ENCODE measurements around the gene P2RY12.

P2RY12 gene

DNA sequence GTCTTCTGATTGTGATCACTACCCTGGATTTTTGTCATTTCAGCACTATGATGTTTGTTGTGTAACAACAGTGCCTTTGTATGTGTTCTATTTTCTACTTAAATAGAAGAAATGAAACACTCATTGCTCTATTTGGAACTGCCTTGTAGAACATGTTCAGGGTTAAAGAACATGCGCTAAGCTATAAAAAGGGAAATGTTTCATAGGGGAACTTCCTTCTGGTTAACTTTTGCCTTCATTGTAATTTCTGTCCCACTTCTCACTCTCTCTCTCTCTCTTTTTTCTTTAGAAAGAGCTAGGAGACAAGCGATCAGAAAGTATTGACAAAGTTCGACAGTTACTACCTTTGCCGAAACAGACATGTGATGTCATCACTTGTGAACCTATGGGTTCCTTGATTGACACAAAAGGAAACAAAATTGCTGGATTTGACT, at the start of gene P2RY12:
Gene P2RY12 (minus strand): TSS at position 13 of the 434 bp plus-strand sequence. CDS start 45,908 bp downstream, outside the sequence.
- no peak for FAIRE-seq

DNA sequence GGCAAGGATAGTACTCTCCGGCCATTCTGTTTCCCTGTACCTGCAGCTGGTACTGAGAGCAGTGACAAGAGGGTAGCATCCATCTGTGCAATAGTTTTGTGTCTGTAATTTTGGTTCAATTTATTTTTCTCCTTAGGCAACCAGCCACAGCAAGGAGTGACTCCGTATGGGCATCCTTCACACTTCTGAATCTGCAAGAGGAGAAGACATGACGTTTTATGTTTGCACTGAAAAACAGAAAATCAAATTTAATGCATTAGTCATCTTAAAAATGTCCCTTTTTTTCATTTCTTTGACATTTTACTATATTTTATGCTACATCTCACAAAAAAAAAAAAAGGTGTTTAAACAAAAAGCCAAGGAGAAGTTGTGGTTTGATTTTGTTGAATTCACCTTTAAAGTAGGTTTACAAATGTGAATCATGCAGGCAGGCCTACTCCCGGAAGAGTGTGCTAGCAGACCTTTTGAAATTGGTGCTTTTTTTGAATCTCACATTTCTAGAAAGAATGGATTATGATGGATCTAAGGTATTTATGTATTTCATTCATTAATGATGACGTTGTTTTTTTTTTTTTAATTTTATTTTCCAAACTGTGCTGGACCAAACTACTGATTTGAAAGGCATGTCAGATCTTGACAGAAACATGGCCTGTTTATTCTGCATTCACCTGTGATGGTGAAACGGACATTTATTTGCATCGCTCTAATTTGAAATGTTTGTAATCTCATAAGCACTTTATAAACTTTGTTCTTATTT, 48.2 kb upstream of the P2RY12 start:
- no peak for FAIRE-seq

DNA sequence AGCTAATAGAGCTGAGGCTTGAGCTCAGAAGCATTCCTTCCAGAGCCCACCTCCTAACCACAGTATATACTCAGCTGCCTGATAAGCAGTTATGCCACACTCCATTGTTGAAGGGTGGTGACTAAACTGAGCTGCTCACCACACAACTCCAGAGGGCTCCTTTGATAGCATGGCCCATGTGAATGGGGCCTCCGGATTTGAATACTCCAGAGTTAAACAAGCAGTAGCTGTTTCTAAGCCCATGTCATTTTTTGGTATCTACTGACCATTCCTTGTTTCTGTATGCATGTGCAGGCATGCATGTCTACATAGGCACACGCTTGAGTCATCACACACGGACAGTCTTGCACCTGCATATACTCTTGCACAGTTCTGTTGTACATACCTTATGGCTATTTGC, 47.4 kb upstream of the P2RY12 start:
- FAIRE-seq = no peak

DNA sequence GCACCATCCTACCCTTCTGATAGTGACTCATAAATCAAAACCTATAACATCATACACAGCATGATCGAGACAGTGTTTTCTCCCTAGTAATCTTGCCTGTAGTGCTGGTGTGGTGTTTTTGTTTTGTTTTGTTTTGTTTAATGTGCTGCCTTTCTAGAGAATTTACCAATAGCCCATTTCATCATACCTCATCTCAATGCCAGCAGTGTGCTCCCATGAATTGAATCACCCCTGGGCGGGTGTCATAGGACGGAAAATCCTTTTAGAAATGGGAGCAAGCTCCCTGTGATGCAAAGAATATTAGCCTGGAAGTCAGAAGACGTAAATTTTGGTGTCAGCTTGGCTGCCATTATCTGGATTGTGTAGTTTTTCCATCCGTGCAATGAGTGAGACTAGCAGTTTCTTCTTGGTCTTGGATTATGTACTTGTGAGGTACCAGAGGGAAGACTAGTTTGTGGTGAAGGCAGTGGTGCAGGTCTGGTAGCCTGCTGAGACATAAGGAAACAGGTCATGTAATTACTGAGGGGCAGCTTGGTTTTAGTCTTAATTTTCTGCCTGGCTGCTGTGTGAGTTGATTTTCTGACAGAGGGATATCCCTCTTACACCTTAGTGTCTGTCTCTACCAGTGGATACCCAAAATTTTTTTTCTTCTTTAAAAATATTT, 46.4 kb upstream of the P2RY12 start:
- no peak for FAIRE-seq

DNA sequence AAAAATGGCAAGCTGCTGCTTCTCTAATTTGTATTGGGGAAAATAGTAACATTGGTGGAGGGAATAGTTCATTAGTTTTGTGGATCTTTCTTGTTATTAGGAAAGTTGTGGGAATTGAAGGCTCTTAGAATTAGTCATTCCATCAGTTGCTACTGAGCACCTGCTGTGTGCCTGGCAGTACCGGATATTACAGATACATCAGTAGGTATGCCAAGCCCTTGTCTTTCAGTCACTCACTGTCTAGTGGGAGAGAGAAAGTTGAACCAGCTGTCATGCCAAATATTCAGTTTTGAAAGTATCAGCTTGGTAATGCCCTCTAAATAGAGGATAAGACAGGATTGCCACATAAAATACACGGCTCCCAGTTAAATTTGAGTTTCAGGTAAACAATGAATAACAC, 43.8 kb upstream of the P2RY12 start:
- no peak for FAIRE-seq

DNA sequence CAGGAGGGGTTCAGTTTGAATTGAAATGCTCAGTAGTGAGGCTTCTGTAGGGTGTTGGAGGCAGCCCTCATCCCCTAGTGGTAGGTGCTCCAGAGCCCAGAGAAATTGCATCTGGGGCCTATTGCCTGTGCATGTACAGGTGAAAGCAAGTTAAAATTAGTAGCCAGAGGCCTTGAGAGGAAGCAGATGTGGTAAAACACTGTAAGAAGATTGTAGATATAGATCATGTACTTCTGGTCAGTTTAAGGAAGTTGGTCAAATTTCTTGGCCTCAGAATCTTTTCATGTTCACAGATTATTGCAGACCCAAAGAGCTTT, 41.7 kb upstream of the P2RY12 start:
- no peak for FAIRE-seq

DNA sequence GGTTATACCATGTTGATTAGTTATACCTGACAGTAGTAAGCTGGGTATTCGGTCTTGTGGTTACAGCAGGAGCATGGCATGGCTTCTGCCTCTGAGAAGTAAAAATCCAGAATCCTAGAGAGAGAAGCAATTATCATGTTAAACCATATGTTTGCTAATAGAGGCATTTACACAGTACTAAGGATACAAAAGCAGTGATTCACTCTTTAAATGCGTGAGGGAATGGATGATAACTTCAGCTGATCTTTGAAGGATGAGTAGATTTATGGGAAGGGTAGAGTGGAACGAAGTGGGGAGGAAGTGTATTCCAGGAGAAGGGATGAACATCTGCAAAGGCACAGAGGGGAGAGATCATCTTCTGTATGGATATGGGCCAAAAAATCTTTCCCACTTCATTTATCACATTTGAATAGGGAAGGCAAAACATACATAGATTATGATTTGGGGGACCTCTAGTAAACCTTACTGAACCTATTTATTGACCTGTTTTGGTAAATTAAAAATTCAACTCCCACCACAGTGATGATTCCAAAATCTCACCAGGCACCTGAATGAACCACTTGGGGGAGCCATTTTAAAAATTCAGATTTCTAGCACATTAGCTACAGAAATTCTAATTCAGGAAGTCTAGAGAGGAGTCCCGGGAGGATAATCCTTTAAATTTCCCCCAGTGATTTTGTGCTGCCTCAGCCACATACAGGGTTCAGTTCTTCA, 41.2 kb upstream of the P2RY12 start:
- FAIRE-seq = no peak

DNA sequence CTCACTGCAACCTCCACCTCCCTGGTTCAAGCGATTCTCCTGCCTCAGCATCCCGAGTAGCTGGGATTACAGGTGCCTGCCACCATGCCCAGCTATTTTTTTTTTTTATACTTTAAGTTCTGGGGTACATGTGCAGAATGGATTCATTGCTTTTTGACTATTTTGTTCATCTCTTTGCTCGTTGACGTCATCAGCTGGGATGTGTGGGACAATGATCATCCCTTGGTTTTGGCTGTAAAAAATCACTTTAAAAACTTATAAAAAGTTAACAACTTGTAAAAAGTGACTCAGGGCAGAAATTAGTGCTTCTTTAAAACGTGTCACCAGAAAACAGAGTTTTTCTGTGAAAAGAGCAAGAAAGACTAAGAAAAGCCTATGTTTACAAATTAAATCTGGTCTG, 38.5 kb upstream of the P2RY12 start:
- FAIRE-seq = no peak

DNA sequence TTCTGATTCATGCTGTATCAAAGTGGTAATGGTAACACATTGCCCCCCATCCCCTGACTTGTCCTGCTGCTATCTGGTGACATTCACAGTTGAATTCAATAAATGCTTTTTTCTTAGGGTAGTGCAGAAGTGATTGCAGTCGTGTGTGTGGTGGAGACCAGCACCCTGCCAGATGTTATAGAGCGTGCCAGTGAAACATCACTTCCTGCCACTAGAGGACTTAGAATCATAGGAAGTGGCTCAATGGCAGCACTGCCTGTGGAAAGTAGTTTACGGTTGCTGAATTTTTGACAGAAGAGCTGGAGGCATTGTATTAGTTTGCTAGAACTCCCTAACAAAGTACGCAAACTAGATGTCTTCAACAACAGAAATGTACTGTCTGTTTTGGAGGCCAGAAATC, 37.4 kb upstream of the P2RY12 start:
- no peak for FAIRE-seq

DNA sequence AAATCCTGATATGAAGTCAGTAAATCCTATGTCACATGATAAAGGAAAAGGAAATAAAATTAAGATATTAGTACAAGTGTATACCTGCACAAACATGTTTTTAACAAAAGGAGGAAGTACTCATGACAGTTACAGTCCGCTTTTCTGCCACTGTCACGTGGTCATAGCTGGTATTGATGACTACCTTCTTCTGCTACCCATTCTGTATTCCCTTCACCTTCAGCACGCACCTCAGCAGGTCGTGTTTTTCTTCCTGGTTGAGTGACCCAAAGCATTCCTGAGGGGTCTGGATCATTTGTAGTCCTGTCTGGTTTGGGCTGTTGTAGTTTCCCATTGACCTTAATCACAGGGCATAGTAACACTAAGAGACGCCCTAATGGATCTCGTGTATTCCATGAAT, 35.3 kb upstream of the P2RY12 start:
- no peak for FAIRE-seq

DNA sequence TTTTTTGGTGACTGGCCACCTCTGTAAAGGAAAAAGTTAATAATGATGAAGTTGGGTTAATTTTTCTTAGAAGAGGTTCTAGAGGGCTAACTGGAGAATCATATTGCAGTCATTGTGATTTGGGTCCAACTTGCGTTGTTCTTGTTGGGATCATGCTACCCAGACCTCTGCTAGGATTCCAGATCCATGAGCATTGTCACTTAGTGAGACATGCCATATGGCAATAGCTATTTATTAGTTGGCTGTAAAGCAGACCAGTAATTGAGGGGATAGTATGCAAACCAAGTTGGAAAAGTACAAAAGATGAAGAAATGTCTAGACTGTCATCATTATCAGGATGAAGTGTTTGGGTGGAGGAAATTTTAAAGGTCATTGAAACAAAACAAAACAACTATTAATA, 30.7 kb upstream of the P2RY12 start:
- FAIRE-seq = no peak

DNA sequence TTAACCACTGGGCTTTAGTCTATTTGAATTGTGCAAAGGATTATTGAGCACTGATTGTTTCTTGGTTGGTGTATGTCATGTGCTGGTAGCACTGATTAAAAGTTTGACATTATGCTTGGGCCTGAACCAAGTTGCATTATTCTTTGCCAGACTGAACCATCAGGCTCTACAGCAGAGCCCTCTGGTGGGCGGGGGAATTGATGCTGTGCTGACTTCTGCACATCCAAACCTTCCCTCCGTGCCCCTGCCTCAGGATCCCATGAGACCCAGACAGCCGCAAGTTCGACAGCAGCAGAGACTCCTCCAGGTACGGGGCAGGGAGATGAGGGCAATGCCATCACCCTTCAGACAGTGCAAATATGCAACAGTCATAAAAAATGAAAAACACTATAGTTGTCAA, 28.4 kb upstream of the P2RY12 start:
- FAIRE-seq = no peak

DNA sequence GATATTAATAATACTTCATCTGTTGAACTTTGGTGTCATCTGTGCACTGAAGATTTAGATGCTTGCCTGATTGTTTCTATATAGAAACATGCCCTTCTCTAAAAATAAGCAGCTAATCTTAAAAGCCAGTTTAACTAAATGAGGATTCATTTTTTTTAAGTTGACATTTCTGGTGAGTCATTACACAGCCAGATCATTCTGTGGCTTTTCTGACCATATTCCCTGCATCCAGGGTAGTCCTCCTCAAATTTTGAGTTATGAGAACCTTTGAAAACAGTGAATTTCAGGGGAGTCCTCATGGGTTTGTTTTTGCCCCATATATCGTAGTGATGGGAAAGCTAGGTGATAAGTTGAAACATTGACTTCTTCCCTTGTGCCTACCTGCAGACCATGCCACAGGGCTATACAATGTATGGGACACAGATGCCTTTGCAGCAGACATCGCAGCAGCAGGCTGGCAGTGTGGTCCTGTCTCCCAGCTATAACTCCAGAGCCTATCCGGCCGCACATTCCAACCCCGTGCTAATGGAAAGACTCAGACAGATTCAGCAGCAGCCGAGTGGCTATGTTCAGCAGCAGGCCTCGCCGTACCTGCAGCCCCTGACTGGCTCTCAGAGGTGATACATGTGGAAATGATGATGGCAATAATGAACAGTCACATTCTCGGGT, 26.5 kb upstream of the P2RY12 start:
- FAIRE-seq = no peak

DNA sequence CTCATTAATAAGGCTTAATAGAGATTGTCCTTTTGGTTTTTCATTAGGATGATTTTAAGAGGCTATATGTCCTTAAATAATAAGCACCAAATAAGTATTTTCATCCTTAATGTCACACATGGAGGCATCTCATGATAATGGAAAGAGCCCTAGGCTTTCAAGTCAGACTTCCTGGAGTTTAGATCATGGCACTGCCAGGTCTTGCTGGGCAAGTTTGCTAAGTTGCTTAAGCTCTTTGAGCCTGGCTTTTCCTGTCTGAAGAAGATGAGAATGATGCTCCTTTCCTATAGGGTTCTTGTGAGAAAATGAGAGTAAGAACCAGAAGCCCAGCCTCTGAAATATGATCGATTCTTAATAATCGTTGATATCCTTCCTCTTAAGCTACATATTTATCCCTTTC, 23.4 kb upstream of the P2RY12 start:
- no peak for FAIRE-seq

DNA sequence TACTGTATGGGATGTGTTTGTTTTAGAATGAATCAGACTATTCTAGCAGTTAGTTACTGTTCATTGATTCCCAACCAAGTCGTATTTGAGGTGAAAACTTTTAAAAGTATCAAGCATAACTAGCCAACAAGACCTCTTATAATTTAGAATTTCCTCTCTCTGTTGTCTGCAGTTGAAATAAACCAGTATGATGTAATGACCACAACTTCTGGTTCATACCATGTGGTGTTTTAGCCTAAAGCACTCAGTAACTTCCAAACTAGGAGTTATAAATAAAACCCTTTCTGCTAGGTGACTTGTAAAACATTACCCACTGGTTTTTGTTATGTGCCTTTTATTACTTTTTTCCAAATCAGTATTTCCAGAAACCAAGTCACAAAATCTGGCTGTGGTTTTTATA, 19.8 kb upstream of the P2RY12 start:
- FAIRE-seq = no peak

DNA sequence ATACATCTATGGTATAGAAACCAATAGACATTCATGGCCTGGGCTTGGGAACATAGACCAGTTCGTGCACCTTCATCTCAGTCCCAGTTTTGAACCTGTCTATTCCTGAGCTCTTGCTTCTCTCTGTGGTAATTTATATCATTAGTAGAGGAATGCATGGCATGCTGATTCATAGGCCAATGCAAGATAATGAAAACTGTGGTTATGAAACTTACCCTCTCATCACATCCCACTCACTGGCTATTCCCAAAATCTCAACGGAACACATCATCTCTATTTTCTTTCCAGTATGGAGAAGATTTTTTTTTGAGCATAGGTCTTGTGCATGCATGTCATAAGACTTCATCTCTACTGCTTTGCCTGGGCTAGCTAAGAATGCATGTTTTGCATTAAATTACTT, 18.7 kb upstream of the P2RY12 start:
- no peak for FAIRE-seq

DNA sequence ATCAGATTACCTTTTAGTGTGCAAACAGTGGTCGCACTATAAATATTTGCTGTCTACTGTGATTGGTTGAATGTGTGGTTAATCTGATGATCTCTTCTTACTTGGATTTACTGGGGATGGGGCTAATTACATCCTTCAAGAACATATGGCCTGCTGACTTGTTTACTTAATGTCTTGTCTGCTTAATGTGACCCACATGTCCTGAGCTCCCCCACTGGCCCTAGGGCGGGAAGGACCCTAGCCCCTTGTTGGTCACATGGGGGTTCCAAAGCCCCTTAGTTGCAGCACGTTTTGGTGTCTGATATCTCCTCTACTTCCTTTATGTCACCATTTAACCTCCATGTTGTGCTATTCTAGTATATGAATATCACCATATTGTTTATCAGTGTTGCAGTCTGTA, 17.8 kb upstream of the P2RY12 start:
- no peak for FAIRE-seq

DNA sequence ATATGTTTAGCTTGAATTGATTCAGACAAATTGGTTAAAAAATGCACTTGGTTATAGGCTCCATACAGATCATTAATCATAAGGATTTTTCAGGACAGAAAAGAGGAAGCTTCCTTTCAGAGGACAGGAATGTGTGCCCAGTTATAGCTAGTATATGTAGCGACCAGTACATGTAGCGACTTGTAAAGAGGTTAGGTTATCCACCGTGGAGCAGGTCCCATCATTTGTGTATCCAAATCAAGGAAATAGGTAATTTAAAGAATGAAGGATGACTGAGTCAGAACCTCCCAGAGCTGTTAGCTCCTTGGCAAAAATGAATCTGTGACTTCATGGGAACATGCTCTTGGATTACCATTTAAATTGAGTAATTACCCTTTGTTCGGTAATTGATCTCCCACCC, 15.8 kb upstream of the P2RY12 start:
- FAIRE-seq = no peak

DNA sequence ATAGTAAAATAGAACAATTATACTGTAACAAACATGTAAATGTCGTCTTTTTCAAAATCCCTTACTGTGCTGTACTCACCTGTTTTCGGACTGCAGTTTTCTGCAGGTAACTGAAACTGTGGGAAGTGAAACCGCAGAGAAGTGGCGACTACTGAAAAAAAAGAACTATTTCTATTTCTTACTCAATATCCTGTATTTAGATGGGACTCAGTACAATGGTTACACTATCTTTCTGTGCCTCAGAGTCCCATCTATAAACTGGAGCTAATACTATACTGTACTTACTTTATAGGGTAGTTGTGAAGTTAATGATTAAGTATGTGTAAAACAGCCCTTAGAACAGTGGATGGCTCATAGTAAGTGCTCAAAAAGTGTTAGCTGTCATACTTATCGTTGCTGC, 14.3 kb upstream of the P2RY12 start:
- no peak for FAIRE-seq

DNA sequence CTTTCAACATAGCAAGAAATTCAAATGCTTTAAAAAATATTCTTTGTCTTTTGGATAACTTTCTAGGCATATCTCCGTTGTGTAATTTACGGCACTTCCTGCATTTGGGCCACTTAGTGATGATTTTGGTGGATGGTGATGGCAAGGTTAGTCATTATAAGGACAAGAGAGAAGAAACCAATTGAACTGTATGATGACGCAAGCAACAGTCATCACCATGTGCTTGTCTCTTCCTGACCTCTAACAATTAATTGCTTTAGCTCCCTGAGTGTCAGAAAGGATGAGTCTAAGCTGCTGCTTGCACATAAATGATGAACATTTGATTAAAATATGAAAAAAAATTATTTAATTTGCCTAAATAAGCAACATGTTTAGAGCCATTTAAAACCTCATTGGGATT, 11.3 kb upstream of the P2RY12 start:
- FAIRE-seq = no peak

DNA sequence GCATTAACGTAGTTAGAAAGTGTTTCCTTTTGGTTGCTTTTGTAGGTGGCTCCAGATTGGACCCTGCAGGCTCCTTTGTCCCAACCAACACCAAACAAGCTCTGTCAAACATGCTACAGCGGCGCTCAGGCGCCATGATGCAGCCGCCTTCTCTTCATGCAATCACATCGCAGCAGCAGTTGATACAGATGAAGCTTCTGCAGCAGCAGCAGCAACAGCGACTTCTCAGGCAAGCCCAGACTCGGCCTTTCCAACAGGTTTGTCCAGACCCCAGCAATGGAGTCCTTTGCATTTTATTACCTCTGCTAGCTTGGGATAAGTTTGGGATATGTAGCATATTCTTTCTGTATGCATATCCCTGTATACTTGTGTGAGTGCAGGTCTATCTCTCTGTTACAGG, 10.1 kb upstream of the P2RY12 start:
- no peak for FAIRE-seq

DNA sequence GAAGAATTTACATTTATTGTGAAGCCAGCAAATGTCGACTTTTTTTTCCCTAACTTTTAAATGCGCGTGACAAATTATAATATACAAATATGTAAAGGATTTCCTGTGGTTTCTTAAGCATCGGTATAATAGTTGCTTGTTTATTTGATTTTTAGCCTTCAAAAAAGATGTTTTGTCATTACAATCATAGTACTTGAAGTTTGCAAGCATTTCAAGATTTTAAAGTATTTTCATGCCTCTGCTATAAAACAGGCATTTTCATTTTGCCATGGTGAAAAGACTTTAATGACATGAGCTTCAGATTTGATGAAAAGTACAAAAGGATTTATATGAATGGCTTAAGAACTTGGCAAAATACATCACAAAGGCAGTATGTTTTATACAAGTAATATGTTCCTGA, 9.4 kb upstream of the P2RY12 start:
- FAIRE-seq = no peak

DNA sequence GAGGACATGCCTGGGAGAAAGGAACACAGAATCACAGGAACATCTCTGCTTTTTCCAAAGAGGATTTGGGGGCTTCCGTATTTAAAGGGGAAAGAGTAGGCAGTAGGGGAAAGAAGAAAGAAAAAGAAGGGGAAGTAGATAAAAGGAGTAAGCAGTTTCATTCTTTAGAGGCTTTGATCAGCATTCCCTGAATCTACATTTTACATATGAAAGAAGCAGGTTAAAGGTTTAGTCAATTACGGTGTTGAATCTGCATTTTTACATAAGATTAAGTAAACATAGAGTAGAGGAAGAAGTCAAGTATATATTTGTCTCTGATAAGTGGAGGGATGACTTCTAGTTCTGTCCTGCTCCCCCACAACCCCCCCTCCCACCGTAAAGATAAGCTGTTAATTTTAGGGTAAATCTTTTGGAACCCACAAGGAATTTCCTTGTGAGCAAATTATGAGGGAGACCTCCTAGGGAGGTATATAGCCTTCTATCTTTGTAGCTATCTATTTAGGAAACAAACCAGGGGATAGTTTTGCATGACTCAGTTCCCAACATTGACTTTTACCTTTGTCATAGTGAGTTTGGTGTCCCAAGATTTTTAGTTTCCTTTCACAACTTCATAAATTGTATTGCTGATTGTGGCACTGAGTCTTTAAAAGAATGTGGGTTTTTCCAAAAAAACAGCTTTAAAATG, 8.7 kb upstream of the P2RY12 start:
- no peak for FAIRE-seq
